HCEC 1CT (cell line): ENCODE measurements around the gene ADGRF1.
"Not testable (repeated sequence)": the region's sequence is repeated elsewhere in the genome, so short reads cannot be mapped to it uniquely, and the experiment has no call there.

Experiments
- DNase-seq: peaks from one replicate; pipeline ENCODE4 v3.0.0-alpha.2; 2017

Gene ADGRF1

DNA sequence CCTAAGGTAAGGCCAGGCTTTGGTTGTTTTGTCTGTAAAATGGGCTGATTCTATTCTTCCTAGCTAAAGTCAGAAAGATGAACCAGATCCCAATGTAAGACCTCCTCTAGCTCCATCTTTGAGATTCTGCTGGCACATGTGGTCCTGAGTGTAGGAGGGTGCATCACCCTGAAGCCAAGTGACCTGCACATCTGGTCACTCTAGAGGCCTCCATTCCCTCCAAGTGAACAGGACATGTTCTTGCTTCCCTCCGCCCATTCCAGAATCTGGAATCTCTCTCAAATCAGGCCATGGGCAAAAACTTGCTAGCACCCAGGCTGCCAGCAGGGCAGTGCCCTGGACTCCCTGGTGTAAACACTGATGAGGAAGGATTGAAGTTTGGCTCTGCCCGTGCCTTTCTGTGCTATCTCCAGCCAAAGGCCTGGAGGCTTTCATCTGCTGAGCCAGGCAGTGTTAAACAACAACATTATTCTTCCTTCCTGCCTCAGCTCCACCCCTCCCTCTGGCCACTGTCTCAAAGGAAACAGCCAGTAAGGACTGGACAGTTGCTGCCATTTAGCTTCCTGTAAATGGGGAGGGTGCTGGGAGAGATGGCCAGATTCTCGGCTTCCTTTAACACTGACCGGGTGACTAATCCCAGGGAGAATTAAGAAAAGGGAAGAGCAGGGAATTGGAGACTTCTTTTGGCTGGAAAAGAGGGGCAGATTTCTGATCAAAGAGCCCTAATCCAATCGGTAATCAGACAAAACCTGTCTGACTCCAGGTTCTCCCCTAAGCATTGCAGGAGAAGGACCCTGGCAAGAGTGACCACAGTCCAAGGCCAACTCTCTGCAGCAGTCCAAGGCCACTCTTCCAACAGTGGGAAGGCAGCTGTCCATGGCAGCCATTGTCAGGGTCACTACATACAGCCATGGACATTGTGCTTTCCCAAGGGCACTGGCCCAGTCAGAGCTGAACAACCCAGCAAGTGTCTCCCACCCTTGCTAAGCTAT is 19.5 kb upstream of the ADGRF1 start:
- DNase-seq: peak; percentile 20

DNA sequence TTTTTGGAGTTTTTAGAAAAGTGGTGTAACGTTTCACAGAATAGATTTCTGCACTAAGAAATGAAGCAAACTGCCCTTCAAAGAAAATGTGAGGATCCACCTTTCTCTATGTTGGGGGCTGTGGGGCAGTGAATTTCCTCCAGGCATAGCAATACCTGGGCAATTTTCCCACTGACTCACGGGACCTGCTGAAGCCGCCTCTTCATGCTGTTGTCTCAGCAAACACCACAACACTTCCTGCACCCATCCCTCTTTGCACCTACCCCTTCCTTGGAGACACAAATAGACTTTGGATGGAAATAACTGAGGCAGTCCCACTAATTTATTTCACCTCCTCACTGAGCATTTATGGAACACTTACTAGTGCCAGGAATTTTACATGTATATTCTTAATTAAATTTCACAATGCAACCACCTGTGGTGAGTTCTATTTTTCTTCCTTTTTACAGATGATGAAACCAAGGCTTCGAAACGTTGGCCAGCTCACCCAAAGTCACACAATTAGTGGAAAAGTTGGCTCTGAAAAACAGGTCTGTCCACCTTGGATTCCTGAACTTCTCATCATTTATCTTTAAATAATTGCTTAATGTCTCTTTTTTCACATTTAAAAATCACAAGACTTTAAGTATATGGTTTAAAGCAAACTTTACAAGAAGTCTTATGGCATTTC is 17.2 kb upstream of the ADGRF1 start:
- no peak for DNase-seq

DNA sequence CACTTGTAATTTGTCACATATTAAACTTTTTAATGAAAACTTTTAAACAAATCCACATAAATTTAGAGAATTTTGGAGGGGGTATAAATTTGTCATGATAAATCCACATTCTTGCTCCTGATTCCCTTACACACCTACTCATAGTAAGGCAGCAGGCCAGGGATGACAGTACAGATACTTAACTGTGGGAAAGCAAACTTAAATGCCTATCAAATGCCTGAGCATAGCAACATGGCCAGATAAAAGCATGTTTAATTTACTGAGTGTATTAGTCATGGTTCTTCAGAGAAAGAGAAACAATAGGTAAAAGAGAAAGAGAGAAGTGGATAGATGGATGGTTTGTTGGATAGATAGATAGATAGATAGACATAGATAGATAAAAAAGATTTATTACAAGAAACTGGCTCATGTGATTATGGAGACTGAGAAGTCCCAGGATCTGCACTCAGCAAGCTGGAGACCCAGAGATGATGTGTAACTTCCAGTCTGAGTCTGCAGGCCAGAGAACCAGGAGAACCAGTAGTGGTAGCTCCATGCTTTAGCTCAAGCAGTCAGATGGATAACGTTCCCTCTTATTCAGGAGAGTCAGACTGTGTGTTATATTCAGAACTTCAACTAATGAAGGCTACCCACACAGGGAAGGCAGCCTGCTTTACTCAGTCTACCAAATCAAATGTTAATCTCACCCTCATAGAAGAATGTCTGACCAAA is 15.9 kb upstream of the ADGRF1 start:
- DNase-seq: no peak

DNA sequence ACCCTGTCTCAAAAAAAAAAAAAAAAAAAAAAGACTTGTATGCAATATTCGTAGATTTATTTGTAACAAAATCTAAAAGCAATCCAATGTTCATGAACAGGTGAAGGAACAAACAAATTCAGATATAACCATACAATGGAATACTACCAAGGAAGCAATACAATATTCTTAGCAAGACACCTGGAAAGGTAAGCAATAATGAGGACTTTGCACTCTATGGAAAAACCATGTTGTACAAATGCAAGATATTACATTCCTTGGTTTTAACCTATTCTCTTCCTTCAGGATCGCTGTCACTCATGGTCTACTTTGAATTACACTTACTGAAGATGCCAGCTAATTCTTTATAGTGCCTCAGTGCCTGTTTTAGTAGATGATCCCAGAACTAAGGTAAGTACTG is 14.7 kb upstream of the ADGRF1 start:
- DNase-seq: no peak

DNA sequence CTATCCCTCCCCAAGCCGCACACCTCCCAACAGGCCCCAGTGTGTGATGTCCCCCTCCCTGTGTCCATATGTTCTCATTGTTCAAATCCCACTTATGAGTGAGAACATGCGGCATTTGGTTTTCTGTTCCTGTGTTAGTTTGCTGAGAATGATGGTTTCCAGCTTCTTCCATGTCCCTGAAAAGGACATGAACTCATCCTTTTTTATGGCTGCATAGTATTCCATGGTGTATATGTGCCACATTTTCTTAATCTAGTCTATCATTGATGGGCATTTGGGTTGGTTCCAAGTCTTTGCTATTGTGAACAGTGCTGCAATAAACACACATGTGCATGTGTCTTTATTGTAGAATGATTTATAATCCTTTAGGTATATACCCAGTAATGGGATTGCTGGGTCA is 12.2 kb upstream of the ADGRF1 start:
- not testable (repeated sequence) for DNase-seq

DNA sequence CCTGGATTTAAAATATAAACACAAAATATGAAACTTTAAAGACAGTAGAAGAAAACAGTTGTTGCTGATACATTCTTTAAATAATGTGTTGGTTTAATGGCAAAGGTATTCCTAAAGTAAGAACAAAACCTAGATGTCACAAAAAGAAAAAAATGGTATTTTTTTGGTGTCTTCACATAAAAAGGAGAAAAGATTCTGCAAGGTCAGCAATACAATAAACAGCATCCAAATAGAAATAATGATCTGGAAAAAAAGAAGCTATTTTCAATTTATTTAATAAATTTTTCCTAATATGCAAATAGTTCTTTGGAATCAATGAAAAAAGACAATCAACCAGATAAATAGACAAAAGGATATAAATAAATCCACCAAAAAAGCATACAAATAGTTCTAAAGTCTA is 6.5 kb upstream of the ADGRF1 start:
- no peak for DNase-seq

DNA sequence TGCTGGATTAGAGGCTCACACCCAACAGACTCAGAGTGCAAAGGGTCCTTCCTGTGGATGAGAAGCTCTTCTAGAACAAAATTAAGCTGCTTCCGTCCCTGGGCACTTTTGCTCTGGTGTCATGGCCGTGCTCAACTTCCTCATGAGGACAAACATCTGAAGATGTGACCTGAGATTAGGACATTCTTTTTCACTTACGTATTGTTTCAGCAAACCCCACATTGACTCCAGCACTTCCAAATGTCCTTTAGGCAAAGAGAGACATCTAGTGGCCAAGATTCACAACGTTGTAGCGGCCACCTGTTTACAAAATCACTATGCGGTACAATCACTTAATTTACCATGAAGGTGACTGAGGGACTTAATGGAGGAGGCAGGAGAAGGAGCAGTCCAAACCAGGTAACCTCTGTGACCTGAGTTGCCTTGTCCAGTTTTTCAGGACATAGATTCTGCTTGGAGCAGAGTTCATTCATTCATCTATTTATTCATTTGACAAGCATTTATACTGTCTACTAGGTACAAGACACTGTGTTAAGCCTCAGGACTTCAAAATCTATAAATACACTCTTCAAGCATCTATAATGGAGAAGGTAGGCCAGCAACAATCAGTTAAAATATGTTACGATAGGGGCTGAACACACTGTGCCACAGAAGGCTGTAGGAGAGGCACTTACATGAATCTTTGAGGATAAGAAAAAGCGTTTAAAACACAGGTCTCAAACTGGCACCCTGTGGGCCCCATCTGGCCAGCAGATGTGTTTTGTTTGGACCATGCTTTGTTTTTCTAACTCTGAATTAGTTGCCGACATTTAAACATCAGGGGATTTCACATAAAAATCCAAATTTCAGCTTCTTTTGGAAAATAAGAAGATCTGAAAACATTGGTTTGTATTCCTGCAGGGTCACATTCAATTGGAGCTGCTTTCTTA is 5.6 kb upstream of the ADGRF1 start:
- peak; percentile 73 for DNase-seq

DNA sequence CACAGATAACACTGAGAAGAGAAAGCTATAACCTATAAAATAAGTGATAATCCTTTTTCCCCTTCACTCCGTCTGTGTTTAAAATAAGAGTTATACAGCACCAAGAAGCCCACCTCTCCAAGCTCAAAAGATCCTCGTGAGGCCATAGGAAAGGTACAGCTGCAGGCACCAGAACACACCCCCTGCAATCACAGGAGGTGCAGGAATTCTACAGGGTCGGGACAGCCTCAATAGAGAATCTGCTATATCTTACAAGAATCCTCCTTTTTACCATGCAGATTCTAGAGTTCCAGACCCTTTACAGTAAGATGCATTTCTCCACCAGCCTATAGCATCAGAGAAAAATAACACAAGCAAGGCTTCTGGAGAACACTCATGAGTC is 5.0 kb upstream of the ADGRF1 start:
- DNase-seq: no peak

DNA sequence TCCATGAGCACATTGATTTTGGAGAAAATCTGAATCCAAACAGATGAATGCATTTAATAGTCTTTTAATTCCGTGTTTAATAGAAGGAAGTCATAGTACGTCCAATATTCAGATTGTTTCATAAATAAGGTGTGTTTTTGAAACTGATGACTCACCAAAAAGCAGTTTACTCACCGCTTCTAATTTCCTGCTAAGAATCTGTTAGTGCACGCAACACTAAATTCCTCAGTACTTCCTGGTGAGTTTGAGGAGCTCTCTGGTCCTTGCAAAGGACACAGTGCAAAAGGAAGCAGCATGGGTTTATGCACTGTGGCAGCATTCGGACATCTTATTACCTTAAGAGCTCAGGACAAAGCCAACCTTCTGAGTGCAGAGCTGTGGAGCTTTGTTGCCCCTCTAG is 2.3 kb upstream of the ADGRF1 start:
- DNase-seq: peak; percentile 45

DNA sequence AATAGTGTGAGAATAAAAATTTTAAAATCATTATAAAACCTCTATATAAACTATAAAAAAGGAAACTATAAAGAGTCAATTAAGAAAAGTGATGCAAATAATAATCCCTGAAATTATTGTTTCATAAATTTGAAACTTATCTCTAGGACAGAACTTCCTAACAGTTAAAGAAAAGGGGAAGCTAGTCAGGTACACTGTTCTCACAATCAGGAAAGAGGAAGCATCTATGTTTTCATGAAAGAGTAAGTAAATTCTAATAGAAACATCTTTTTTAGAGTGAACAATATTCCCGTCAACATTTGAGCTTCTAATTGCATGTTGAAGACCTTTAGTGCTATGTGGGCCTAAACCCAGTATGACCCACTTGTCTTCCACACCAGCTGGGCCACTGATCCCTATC is 1.2 kb upstream of the ADGRF1 start:
- no peak for DNase-seq

DNA sequence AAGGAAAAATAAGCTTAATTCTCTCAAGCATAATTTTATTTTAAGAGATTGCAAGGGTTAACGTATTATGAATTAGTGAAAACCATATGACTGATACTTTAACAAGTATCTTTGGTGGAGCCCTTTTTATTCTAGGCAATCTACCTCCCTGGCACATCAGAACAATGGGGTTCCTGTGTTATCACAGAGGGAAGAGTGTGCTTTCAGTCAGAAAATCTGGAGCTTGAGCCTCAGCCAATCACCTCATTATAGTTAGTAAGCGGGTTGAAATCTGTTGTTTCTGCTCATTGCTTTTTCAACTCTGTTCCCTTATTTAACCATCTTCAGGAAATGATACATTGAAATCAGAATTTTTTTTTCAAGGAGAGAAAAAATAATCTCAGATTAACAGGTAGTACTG is 391 bp downstream of the ADGRF1 start:
- DNase-seq: no peak

DNA sequence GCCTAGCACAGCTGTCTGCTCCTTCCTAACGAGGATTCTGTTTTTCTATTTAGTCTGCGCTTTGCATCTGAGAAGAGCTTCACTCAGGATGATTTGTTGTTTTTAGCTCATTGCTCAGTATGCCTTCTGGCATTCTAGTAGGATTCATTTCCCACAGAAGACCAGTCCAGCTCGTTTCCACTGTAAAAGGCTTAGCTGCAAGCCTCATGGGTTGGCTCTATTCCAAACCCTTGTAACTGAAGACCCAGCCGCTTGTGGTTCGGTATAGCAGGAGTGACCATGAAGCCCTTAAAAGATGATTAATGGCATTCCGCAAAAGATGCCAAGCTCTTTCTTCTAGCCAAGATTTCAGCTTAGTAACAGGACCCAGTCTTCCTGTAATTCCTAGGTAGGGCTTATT is 7.2 kb downstream of the ADGRF1 start:
- peak; percentile 47 for DNase-seq

DNA sequence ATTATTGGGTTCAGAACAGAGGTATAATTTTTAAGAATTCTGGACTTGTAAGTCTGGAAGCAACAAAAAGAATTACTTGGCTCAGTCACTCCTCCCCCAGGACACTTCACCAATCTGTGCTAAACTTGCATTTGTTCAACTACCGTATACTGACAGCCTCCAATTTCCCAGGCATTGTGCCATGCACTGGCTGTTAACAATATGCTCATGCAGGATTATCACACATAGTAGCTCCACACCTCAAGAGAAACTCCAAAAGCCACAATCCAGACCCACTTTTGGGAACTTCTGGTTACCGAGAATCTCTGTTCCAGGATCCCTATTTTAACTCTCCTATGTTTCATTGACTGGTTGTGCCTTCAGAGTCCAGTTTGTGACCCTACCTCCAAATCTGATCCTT is 7.7 kb downstream of the ADGRF1 start:
- DNase-seq: no peak

DNA sequence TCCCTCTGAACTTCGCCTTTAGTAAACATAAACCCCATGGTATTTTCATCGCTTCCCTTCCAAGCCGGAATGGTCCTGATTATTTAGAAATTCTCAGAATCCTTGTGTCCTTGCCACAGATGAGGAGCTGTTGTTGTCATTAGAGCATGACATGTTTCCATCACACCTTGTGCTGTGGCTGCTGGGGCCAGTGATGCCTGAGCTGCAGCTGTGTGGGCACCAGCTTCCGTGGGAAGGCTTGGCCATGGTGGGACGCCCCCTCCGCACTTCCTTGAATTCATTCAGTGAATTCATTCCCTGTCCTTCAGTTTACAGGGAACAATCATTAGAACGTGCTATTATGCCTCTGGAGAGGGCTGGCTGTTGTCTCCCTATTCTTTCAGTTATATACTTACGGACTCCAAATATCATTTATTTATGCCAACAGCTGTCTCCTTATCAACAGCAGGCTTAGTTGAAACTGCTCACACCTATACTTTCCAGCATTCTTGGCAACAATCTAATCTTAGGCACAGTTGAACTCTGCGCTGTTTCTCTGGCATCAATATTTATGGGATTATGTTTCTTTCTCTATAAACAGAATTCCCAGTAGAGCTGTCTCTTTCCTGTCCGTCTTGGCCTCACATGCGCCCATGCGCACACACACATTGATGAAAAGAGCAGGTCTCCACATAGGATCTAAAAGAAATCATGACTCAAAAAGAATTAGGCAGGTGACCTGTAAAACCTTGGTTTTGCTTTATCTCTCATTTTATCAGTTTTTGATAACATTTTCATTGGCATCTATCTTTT is 9.0 kb downstream of the ADGRF1 start:
- no peak for DNase-seq

DNA sequence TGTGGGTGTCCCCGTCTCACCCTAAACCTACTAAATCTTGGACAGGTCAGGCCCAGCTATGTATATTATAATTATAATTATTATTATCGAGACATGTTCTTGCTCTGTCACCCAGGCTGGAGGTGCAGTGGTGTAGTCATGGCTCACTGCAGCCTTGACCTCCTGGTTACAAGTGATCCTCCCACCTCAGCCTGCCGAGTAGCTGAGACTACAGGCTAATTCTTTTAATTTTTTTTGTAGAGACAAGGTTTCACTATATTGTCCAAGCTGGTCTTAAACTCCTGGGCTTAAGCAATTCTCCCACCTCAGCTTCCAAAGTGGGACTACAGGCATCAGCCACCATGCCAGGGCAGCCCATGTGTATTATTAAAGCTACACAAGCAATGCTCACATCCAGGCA is 10.5 kb downstream of the ADGRF1 start:
- DNase-seq: no peak

DNA sequence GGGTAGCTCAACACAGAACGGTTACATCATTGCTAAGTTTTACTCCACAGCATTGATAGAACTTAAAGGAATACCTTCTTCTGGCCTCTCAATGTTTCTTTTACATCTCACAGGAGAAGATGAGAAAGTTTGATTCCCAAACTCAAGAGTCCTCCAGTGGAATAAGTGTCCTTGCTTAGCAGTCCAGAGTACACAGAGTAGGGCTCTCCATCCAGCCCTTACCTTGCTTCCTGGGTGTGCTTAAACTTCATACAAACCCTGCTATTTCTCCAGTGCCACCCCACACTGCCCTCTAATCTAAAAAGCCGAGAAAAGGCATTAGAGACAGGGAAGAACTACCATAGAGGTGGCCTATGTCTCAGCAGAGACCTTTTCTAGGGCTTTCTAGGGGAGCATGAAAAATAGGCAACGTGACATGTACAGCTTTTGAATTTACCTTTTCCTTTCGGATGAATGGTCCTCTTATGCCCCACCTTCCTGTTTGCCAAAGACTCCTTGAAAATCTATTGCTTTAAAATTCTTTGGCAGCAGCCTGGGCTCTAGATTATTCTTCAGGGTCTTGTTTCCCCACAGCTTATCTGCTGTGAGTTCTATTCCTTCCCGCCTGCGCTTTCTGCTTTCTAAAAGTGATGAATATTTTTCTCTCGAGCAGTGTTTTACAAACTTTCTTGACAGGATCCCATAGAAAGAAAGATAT is 12.1 kb downstream of the ADGRF1 start:
- DNase-seq: no peak

DNA sequence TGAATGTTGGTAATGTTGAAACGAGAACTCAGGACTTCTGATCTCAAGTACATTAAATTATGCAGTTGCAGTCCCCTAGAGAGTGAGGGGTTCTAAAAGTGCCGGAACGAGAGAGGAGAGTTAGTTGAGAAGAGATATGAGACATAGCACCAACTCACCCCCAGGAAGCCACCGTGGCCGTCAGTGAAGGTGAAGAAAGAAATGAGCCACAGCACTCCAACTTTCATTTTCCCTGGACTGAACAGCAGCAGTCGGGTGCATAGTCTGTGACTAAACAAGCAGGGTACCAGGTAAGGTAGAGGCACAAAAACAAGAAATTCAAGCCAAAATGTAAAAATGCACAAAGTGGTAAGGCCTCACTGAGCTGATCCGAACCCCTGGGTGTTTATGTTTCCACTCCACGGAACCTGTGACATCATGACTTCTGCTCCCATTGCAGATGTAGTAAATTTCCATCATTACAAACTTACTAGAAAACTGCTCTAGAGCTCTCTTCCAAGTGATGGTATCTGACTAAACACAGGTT is 13.2 kb downstream of the ADGRF1 start:
- no peak for DNase-seq

DNA sequence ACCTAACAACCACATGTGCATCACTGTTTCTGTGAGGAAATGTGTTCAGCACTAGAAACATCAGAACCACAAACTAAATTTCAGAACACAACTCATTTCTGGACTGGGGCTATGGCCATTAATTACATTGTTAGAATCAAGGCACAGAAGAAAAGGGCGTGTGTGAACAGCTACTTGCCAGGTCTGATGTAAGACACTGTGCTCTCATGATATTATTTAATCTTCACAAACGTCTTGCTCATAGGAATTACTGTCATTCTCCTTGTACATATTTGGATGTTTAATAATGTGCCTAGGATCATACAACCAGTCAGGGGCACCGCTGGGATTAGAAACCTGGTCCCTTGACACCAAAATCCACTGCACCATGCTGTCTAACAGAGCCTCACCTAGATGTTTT is 14.8 kb downstream of the ADGRF1 start:
- DNase-seq: no peak

DNA sequence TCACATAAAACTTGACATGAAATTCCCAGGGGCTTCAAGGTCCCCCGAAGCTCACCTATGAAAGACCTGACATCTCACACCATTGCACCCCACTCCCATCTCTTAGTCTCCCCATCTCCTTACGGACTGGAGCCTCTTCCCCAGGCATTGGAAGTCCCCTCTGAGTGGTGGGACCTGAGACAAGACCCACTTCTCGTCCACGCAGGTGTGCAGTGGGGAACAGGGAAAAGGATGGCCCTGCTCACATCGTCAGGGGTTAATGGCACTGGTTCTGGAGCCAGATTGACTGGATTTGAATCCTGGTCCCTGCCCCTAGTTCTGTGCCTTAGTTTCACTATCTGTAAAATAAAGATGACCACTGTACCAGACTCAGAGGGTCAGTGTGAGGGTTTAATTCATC is 15.5 kb downstream of the ADGRF1 start:
- DNase-seq: no peak

DNA sequence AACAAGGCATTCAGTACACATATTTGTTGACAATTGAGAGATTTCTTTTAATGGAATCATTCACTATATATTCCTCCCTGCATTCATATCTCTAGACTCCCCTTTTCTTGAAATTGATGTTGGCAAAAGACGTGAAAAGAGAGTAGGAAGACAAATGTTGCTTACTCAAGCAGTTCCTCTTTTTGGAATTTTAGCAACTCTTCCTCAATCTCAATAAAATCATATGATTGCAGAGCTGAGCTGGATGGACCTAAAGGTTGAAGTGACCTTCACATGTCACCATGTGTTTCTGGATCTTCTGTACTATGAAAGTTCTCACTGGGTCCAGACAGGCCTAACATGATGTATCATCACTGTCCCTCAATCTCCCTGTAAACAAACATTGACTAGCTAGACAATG is 18.6 kb downstream of the ADGRF1 start:
- DNase-seq: no peak

DNA sequence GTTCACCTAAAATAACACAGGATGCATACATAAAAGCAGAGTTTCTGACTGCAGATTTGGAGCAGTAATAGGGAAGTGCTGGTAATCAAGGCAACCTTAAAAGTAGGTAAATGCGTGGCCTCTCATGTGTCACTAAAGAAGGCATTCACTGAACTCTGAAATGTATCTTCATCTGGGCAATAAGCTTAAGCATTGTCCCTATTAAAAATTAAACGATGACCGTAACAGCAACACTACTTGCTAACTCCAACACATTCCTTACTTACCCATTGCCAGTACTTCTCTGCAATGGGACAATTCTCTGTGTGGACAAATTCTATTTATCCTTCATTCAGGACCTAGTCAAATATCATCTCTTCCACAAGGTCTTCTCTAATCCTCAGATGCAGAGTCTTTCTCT is 19.9 kb downstream of the ADGRF1 start:
- DNase-seq: no peak
